GM19240 (cell line): ENCODE results near the gene KLF4.
"Not testable (repeated sequence)": the region's sequence is repeated elsewhere in the genome, so short reads cannot be mapped to it uniquely, and the experiment has no call there.

Experiments
- DNase-seq: peaks from one replicate; pipeline ENCODE4 v3.0.0; 2011; ENCODE audit warnings: low spot score; ENCODE audit not compliant: insufficient read length

Gene KLF4

DNA sequence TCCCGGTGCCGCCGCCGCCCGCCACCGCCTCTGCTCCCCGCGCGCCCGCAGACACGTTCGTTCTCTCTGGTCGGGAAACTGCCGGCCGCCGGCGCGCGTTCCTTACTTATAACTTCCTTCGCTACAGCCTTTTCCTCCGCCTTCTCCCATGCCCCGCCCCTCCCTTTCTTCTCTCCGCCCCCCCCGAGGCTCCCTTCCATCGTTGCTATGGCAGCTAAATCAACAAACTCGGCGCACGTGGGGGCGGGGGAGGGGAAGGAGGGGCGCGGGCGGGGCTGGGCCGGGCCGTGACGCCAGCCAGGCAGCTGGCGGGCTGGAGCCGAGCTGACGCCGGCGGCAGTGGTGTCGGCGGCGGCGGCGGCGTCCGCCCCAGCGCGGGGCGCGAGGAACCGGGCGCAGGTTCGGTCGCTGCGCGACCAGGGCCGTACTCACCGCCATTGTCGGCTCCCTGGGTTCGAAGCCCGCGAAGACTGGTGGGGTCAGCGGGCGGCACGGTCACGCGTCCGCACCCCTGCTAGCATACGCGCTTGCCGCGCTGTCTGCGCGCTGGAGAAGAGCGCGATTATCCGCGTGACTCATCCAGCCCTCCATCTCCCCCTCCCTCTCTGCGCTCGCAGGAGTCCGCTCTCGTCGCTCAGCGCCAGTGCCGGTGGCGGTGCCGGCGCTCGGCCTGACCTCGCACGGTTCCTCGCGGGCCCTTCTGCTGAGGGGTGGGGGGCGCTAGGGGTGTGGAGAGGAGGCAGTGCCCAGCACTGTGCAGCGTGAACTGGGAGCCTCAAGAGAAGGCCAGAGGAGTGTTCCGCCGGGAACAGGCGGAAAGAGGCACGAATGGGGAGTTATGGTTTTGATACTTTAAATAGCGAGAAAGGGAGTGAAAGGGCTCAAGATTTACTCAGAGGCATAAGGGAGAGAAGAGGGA lies at the start of gene KLF4:
TSS of gene KLF4 (minus strand) at position 83 of the 919 bp plus-strand sequence. CDS start 597 bp downstream, outside the sequence.
- peak; percentile 55 for DNase-seq

DNA sequence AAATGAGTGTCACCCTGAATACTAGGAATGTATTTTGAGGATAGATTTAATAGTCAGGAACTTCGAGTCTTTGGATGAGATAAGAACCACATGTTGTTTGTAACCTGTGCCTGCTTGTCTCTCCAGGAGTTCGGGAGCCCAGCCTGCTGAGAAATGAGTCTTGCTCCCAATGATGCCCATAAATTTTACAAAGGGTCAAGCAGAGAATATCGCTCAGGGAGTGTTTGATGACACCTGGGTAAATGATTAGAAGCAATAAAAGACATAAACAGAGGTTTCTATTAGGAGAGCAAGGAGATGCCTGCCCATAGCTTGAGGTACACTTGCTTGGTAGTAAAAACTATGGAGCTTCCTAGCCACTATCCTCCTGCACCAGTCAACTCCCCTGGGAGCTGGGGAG lies 46.9 kb upstream of the KLF4 start:
- DNase-seq: no peak

DNA sequence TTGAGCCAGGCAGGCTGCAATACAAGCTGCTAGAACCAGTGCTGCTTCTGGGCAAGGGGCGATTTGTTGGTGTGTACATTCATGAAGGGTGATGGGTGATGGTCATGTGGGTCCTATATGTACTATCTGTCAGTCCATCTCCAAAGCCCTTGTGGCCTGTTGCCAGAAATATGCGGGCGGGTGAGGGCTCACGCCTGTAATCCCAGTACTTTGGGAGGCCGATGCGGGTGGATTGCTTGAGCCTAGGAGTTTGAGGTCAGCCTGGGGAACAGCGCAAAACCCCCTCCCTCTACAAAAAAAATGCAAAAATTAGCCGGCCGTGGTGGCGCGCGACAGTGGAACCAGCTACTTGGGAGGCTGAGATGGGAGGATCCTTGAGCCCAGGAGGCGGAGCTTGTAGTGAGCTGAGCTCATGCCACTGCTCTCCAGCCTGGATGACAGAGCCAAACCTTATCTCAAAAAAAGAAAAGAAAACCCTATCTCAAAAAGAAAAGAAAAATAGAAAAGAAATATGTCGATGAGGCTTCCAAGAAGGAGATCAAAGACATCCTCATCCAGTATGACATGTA lies 45.0 kb upstream of the KLF4 start:
- DNase-seq: no peak

DNA sequence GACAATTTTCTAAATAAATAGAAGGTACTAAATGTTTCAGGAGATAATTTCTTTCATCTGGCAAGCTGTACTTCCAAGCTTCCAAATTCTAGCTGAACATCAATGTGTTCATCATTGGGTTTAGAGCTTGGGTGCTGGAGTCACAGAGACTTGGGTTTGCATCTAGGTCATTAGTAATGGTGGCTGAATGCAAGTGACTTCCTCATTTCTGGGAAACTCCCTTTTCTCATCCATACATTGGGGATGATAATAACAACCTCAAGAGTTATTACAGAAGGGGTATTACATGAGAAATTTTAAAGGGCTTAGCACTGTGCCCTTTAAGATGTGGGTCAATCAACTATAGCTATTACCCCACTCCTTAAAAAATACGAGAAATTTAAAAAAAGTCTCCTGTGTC lies 41.1 kb upstream of the KLF4 start:
- DNase-seq: no peak

DNA sequence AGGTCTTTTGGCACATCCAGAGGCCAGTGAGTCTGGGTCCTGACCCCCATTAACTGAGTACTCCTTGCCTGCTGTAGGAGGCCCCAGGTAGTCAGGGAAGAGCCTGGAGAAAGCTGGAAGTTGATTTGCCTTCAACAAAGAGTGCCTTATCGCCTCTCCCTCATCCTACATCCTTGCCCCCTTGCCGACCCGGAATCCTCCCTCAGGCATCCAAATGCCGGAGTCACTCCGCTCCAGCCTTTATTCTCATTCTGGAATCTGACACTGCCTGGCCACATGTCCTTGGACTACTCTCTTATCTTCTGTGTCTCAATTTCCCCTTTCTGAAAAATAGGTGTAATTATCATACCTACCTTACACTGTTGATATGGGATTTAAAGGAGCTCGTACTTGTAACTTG lies 39.1 kb upstream of the KLF4 start:
- no peak for DNase-seq

DNA sequence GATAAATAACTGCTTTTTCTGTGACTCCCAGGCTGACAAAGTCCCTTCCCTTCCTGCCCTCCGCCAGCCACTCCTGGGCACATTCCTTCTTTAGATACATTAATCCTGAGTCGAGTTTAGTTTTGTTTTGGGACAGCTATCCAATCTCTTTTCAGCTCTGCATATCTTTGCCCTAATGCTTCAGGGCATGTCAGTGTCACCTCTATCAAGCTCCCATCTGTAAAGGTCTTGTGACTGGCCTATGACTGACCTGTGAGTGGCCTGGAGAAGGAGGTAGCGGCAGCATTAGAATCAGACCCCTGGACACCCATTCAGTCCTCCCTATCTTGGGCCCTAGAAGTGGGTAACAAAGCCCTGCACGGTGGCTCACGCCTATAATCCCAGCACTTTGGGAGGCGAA lies 34.0 kb upstream of the KLF4 start:
- no peak for DNase-seq

DNA sequence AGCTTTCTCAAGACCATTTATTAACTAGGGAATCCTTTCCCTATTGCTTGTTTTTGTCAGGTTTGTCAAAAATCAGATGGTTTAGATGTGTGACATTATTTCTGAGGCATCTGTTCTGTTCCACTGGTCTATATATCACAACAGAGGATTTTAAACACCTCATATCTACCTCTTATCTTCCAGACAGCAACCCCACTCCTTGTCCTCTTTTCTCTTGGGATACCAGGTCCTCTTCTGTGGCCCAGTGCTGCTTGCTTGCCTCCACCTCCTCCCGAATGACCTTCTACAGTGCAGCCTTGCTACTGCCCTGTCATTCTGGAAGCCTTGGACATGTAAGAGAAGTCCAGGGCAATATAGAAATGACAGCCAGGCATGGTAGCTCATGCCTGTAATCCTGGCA lies 30.6 kb upstream of the KLF4 start:
- no peak for DNase-seq

DNA sequence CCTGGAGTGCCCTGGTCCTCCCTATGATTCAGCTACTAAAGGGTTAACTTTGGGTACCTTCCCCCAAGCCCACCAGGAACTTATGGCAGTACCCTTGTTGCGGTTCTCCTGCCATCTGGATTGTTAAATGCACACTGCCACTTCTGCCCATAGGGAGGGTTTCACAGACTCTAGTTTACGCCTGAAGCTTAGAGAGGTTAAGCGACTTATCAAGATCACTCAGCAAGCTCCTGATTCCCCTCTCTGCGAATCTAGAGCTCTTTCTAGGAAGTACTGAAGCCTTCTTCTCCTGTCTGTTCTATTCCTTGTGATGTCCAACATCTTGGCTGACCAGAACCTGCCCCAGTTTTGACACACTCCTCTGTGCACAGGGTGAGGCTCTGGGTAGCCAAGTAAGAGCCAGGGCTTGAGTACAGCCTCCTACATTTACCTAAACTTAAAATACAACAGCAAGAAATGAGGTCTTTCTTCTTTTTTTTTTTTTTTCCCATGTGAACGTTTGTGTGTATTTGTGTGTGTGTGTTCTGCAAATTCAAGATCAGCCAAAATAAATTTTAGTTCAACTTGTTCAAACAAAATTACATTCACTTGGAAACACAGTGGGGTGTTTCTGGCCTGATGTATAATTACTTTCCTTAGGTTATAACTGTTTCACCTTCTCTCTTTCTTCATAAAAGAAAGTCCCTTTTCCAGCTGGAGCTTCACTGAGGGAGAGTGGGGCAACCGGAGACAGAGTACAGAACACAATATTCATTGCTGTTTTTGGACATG lies 28.7 kb upstream of the KLF4 start:
- no peak for DNase-seq

DNA sequence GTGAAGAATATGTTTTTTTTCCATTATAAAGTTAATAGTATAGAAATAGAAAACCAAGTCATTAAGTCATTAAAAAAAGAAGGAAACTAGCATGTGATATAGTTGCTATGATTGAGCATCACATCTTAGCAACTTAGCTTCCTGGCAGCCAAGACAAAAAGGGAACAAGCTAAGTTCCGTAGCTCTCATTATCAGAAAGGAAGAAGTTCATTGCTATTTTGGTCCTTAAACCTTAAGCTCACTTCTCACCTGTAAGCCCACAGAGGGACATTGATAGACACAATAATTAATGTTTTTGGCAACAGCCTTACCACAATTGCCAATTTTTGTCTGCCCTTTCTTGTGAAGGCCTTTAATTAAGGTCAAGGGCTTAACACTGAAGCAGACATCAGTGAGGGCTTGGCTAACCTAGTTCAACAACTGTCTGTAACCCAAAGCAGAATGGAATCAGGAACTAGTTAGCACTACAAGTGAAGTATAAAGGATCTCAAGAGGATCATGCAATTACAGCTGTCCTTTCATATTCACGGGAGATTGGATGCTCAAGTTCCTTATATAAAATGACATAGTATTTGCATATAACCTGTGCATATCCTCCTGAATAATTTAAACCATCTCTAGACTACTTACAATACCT lies 24.0 kb upstream of the KLF4 start:
- DNase-seq: no peak

DNA sequence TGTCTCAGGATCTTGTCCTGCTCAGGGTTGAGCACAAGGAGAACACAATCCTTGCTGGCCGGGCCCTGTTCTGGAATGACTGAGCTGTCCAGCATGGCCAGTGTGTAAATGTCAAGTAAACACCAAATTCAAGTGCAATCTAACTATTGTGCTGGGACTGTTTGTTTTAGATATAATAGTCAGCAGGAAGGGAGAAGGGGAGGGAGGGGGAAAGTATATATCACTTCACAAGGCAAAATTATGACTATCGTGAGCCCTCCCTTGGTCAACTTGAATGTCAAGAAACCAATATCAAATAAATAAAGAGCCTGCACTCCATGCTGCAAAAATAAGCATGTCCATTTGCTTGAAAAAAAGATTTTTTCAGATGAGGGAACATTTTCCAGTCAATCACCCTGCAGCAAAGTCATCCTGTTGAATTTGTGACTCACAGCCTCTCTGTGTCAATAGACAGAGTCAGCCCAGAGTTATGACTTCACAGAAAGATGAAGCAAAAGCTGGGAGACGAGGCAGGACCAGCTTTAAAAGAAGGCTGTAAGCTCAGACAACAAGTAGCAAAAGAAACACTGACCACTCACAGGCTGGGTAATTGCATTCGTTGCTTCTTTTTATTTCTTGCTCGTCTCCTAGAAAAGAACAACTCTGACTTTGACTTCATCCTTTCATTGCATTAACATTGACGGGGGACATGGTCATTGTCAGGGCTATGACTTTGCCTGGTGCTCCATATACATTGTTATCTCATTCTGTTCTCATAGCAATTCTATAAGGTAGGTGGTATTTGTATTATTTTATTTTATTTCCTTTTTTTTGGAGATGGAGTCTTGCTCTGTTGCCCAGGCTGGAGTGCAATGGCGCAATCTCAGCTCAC lies 15.3 kb upstream of the KLF4 start:
- no peak for DNase-seq

DNA sequence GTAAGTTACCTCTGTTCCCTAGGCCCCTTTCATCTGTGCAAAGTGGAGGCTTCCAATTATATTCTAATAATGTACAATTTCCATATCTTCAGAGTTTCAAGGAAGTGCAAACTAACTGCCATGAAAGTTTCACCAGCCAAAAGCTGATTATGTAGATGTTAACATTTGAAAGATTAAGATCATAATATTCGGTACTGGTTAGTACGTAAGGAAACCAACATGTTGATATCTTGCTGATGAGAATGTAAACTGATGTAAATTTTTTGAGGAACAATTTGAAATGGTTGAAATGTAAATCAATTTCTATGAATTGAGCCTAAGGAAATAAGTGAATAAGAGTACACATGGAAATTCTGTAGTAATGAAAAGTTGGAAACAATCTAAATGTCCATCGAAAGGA lies 12.9 kb upstream of the KLF4 start:
- no peak for DNase-seq

DNA sequence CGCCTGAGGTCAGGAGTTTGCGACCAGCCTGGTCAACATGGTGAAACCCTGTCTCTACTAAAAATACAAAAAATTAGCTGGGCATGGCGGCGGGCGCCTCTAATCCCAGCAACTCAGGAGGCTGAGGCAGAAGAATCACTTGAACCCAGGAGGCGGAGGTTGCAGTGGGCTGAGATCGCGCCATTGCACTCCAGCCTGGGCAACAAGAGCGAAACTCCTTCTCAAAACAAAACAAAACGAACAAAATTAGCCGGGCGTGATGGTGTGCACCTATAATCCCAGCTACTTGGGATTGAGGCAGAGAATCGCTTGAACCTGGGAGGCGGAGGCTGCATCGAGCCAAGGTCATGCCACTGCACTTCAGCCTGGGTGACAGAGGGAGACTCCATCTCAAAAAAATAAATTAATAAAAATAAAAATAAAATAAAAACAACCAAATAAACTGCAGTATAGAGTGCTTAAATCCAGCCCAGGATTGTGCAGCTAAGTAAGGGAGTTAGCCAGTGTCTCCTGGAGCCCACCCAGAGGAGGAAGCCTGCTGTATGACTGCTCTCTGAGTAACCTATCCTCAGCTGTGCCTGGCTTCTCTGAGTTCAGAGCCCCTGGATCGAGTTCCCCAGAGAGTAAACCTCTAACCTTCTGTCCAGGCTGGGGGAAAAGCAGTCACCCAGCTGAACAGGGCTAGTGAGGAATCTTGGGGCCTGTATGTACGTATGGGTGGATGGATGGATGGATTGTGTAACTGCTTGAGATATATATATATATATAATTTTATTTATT lies 11.0 kb upstream of the KLF4 start:
- not testable (repeated sequence) for DNase-seq

DNA sequence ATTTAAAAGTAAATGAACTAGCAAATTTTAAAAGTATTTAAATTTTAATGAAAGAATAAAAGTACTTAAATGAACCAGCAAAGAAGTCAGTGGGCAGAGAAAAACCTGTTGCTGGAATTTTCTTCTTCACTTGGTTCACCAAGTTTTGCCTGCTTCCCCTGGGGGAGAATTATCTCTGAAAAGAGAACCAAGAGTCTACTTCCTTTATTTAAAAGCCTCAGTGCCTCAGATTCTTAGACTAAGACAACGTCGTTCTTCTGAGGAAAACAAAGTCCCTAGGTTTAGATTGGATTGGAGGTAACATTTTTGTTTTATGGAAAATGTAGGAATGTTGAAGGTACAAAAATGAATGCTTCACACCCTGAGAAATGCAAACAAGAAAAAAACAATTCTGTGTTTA lies 7.4 kb upstream of the KLF4 start:
- DNase-seq: no peak

DNA sequence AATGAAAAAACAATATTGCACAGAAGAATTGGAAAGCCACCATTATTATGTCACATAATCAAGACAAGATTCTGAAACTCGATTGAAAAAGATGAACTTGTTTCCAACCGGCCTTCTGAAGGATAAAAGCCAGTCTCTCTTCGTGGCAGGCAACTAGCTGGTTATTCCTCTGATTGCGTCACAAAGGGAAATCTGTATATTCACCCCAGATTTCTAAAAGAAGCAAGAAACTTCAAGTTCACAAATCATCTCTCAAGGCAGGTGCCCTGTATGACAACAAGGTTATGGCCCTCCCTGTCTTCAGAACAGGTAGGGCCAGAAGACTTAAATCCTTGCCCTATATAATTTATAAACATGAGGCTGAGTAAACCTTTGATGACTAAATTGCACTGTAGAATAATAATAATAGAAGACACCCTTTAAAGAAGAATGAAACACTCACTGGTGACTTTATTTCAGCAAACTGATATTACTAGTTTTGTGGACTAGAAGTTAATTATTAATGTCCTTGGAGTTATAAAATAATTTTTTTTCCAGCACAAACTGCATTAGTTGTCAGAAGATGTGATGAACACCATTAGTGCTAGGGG lies 2.9 kb upstream of the KLF4 start:
- no peak for DNase-seq

DNA sequence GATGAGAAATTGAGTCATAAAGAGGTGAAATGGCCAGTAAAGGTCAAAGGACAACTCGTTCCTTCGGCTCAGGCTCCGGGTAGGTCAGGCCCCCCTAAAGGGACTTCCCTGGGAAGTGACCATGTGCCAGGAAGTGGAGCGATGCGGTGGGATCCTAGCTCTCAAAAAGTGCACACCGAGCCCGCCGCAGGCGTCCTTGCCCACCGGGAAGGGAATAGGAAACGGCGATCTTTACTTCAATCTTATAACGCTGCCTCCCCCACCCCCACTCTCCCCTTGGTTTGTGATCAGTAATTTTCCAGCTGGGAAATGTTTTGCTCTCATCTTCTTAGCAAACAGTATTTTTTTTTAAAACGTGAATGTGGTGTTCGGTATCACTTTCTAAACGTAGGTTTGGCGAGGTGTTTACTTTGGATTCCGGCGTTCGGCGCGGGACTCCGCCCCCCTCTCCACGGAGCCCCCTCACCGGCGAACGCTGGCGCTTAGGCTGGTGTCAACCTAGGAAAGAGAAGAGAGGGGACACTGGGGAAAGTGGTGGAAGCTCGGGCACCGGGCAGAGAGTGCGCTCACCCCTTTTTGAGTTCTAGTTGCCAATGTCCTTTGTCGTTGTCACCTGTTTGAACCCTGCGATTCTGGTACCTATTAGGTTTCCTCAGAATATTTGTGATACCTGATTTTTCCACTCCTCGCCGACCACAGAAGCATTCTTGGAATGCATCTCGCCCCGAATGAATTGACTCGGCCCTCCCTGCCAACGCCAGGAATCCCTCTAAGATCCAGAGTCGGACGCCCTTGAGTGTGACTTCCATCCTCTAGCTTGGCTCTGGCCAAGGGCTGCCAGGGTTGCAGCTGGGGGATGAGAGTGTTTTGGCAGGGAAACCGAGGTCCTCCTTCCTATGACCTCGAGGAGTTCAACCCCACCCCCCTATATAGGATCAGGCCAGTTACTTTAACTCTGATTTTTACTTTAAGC lies 1.8 kb upstream of the KLF4 start:
- no peak for DNase-seq

DNA sequence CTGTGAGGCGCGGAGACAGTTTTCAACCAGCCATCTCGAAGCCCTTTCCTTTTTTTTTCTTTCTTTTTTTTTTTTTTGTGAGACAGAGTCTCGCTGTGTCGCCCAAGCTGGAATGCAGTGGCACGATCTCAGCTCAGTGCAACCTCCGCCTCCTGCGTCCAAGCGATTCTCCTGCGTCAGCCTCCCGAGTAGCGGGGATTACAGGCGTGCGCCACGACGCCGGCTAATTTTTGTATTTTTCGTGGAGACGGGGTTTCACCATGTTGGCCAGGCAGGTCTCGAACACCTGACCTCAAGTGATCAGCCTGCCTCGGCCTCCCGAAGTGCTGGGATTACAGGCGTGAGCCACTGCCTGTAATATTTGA lies 1.0 kb upstream of the KLF4 start:
- not testable (repeated sequence) for DNase-seq

DNA sequence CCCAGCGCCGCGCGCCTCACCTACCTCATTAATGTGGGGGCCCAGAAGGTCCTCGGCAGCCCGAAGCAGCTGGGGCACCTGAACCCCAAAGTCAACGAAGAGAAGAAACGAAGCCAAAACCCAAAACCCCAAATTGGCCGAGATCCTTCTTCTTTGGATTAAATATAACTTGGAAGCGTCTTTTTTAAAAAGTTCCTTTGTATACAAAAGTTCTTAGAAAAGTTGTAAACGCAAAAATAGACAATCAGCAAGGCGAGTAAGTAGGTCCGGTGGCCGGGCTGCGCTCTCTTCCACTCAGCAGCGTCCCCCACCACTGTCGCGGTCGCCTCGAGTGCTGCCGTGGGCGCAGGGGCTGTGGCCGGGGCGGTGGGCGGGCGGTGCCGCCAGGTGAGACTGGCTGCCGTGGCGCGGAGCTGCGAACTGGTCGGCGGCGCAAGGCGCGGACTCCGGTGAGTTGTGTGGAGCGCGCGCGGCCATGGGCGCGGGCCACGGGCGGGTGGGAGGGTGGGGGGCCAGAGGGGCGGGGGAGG lies 360 bp downstream of the KLF4 start:
- no peak for DNase-seq
